ENCODE results near the gene SLC4A11.
"Not testable (repeated sequence)": the region's sequence is repeated elsewhere in the genome, so short reads cannot be mapped to it uniquely, and the experiment has no call there.

Gene SLC4A11

GRCh38 chr20:3188823-3189413, 50.1 kb downstream of the SLC4A11 start:
- no peaks in the 10 kb centered on the region for H3K9me3 Mint-ChIP-seq
- H3K36me3 Mint-ChIP-seq (ENCODE audit: low read depth) = peaks cover 42% of the 10 kb centered on the region
- H3K27ac Mint-ChIP-seq = no peak overlapping the region
- H3K4me3 Mint-ChIP-seq = no peak overlapping the region
- no peaks in the 10 kb centered on the region for H3K4me1 Mint-ChIP-seq (ENCODE audit: low read depth)
- H3K27me3 Mint-ChIP-seq = no peaks in the 10 kb centered on the region

DNA sequence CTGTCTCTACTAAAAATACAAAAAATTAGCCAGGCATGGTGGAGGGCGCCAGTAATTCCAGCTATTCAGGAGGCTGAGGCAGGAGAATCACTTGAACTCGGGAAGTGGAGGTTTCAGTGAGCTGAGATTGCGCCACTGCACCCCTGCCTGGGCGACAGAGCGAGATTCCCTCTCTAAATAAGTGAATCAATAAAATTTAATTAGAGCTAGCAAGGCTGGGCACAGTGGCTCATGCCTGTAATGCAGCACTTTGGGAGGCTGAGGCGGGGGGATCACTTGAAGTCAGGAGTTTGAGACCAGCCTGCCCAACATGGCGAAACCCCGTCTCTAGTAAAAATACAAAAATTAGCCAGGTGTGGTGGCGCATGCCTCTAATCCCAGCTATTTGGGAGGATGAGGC, 51.1 kb downstream of the SLC4A11 start:
- H3K9me3 Mint-ChIP-seq; H3K4me1 Mint-ChIP-seq (ENCODE audit: low read depth); H3K27ac Mint-ChIP-seq; H3K4me3 Mint-ChIP-seq; H3K27me3 Mint-ChIP-seq: not testable (repeated sequence)
- peaks cover 35% of the 10 kb centered on the region for H3K36me3 Mint-ChIP-seq (ENCODE audit: low read depth)

- H3K4me3 Mint-ChIP-seq = no peak overlapping the region
- peaks cover 3% of the 10 kb centered on the region for H3K36me3 Mint-ChIP-seq (ENCODE audit: low read depth)
- no peaks in the 10 kb centered on the region for H3K9me3 Mint-ChIP-seq
- no peaks in the 10 kb centered on the region for H3K27me3 Mint-ChIP-seq
- no peak overlapping the region for H3K27ac Mint-ChIP-seq
- H3K4me1 Mint-ChIP-seq (ENCODE audit: low read depth) = no peaks in the 10 kb centered on the region
Observed at GRCh38 chr20:3183896-3184612, 54.9 kb downstream of the SLC4A11 start.

DNA sequence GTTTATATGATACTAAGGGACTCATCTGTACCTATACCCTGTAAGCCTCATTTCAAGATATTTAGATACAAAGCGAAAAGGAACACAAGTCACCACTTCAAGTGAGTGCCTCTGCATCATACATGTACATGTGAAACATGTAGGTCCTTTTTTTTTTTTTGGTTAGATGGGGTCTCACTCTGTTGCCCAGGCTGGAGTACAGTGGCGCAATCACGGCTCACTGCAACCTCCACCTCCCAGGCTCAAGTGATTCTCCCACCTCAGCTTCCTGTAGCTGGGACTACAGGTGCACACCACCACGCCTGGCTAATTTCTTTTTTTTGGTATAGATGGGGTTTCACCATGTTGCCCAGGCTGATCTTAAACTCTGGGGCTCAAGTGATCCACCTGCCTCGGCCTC, 56.6 kb downstream of the SLC4A11 start:
- not testable (repeated sequence) for H3K4me3 Mint-ChIP-seq; H3K36me3 Mint-ChIP-seq (ENCODE audit: low read depth); H3K4me1 Mint-ChIP-seq (ENCODE audit: low read depth); H3K27ac Mint-ChIP-seq; H3K27me3 Mint-ChIP-seq; H3K9me3 Mint-ChIP-seq

DNA sequence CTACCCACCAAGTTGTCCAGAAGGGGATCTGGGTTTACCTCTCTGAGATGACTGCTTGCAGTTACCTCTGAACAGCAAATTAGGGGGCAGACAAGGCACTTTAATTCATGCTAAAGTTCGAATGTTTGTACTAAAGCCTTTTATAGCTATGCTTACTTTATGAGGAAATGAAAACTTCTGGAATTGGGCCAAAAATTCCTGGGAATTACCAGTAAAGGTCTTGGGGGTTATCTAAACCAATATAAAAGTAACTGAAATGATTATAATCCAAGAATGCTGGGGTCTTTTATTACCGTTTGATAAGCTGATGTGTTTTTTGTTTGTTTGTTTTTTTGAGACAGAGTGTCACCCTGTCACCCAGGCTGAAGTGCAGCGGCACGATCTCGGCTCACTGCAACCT, 57.7 kb downstream of the SLC4A11 start:
- Mint-ChIP-seq H3K4me3 (no peak overlapping the region), H3K27me3 (no peaks in the 10 kb centered on the region), H3K36me3 (ENCODE audit: low read depth) (no peaks in the 10 kb centered on the region), H3K4me1 (ENCODE audit: low read depth) (no peaks in the 10 kb centered on the region), H3K9me3 (no peaks in the 10 kb centered on the region), H3K27ac (no peak overlapping the region)

DNA sequence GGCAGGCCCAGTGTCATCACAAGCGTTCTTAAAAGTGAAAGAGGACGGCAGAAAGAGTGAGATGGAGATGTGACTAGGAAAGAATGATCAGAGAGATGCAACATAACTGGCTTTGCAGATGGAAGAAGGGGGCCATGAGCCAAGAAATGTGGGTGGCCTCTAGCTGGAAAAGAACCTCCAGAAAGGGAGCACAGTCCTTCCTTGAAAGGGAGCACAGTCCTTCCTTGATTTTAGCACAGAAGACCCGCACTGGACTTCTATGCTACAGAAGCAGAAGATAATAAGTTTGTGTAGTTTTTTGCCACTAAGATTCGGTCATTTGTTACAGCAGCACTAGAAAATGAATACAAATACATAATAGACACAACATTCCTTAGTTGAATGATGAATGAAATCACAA, 58.7 kb downstream of the SLC4A11 start:
- H3K27ac Mint-ChIP-seq = no peak overlapping the region
- peaks cover 3% of the 10 kb centered on the region for H3K27me3 Mint-ChIP-seq
- H3K4me3 Mint-ChIP-seq = no peak overlapping the region
- H3K9me3 Mint-ChIP-seq = no peaks in the 10 kb centered on the region
- no peaks in the 10 kb centered on the region for H3K36me3 Mint-ChIP-seq (ENCODE audit: low read depth)
- no peaks in the 10 kb centered on the region for H3K4me1 Mint-ChIP-seq (ENCODE audit: low read depth)

- H3K4me3 Mint-ChIP-seq = no peak overlapping the region
- no peak overlapping the region for H3K27ac Mint-ChIP-seq
- peaks cover 14% of the 10 kb centered on the region for H3K27me3 Mint-ChIP-seq
- peaks cover 3% of the 10 kb centered on the region for H3K4me1 Mint-ChIP-seq (ENCODE audit: low read depth)
- no peaks in the 10 kb centered on the region for H3K9me3 Mint-ChIP-seq
- H3K36me3 Mint-ChIP-seq (ENCODE audit: low read depth) = no peaks in the 10 kb centered on the region
Observed at GRCh38 chr20:3177746-3178485, 61.1 kb downstream of the SLC4A11 start.

Measured in stimulated activated naive CD8-positive, alpha-beta T cell treated with anti-CD3 and anti-CD28 coated beads, Interleukin-15, Interleukin-2, amounts not matched to agents 100 ng/mL and 50 ng/mL, for 24 hours (primary cell).